Uterus (tissue), 2 donors: ENCODE measurements around the gene TCF3.

Experiments
- POLR2A ChIP-seq, 2 donors: fragments of 450-650 bp; IDR thresholded peaks; one replicate each; pipeline ENCODE4 v1.6.1; 2016; ENCODE audit warnings: antibody characterized with exemption in 2 of 2, mild to moderate bottlenecking in 1 of 2, moderate library complexity in 1 of 2
- TF ChIP-seq, protein P1 (sequence below), 4 experiments: fragments of 200-600 bp in 2 of 4; fragments of 450-650 bp in 2 of 4; sonication (generic) in 2 of 4; IDR thresholded peaks; one replicate each; pipeline ENCODE4 v1.5.1; 2016 to 2019; ENCODE audit warnings: antibody characterized with exemption in 4 of 4, mild to moderate bottlenecking in 2 of 4, moderate library complexity in 1 of 4

DNA sequence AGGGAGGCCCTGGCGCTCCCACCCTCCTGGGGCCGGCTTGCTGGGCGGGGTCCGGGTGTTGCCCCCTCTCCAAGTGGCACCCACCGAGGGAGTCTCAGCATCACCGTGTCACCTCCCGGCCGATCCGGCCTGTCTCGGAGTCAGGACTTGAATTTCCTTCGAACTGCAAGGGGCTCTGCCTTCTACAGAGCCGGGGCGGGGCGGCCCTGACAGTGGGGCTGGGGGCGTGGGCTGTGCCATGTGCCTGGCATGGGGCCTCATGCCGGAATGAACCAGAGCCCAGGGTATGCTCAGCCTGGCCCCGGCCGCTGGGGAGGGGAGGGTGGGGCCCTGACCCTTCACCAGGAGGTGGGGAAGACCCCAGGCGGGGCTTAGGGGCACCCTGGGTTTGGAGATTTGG lies 47.0 kb upstream of the TCF3 start:
- TF ChIP-seq, protein P1, sequence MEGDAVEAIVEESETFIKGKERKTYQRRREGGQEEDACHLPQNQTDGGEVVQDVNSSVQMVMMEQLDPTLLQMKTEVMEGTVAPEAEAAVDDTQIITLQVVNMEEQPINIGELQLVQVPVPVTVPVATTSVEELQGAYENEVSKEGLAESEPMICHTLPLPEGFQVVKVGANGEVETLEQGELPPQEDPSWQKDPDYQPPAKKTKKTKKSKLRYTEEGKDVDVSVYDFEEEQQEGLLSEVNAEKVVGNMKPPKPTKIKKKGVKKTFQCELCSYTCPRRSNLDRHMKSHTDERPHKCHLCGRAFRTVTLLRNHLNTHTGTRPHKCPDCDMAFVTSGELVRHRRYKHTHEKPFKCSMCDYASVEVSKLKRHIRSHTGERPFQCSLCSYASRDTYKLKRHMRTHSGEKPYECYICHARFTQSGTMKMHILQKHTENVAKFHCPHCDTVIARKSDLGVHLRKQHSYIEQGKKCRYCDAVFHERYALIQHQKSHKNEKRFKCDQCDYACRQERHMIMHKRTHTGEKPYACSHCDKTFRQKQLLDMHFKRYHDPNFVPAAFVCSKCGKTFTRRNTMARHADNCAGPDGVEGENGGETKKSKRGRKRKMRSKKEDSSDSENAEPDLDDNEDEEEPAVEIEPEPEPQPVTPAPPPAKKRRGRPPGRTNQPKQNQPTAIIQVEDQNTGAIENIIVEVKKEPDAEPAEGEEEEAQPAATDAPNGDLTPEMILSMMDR (IDR thresholded peaks at IDR 0.05) = no peak
- TF ChIP-seq POLR2A (IDR thresholded peaks at IDR 0.05) = no peak
